ENCODE measurements around the gene IL20RA. TPM values are rescaled to one million over a fixed set of nuclear protein-coding genes. Genes with fewer than 3 reads are reported as not detected.
"Not testable (repeated sequence)": the region's sequence is repeated elsewhere in the genome, so short reads cannot be mapped to it uniquely, and the experiment has no call there.

IL20RA gene
- total RNA-seq, 1 experiment from 2014 or later: 3.1 TPM

DNA sequence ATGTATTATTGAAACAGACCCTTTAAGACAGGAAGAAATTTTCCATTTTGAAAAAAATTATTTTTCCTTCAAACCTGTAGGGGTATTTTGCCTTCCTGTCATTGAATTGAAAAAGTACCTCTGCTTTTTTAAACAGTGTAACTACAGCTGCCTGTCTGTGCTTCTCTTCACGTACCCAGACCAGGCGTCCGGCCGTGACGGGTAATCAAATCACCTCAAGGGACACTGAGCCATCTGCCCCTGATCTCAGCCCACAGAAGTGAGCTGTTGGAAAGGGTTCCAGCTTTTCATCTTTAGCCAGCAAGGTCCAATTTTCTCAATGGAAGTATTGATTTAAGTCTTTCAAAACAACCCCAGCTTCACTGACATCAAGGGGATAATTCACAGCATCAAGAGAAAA lies 64.7 kb downstream of the IL20RA start:
- Mint-ChIP-seq H3K27ac (ENCODE audit: unreplicated experiment) (no peak overlapping the region), H3K4me3 (ENCODE audit: low read depth, unreplicated experiment) (no peak overlapping the region), H3K4me1 (ENCODE audit: low read depth, unreplicated experiment) (no peaks in the 10 kb centered on the region), H3K36me3 (ENCODE audit: insufficient read depth, unreplicated experiment) (no peaks in the 10 kb centered on the region), H3K9me3 (ENCODE audit: low read depth, unreplicated experiment) (no peaks in the 10 kb centered on the region), H3K27me3 (ENCODE audit: unreplicated experiment) (no peaks in the 10 kb centered on the region)
- no peak for DNase-seq
- CTCF ChIA-PET: no interaction called here
- intact Hi-C loops (cut with micrococcal nuclease; ENCODE audit: unreplicated experiment): no loop called here
- no TSS peak for BruUV-seq (replicated peaks)
- TF ChIP-seq, protein P1, sequence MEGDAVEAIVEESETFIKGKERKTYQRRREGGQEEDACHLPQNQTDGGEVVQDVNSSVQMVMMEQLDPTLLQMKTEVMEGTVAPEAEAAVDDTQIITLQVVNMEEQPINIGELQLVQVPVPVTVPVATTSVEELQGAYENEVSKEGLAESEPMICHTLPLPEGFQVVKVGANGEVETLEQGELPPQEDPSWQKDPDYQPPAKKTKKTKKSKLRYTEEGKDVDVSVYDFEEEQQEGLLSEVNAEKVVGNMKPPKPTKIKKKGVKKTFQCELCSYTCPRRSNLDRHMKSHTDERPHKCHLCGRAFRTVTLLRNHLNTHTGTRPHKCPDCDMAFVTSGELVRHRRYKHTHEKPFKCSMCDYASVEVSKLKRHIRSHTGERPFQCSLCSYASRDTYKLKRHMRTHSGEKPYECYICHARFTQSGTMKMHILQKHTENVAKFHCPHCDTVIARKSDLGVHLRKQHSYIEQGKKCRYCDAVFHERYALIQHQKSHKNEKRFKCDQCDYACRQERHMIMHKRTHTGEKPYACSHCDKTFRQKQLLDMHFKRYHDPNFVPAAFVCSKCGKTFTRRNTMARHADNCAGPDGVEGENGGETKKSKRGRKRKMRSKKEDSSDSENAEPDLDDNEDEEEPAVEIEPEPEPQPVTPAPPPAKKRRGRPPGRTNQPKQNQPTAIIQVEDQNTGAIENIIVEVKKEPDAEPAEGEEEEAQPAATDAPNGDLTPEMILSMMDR (IDR thresholded peaks at IDR 0.05; ENCODE audit: unreplicated experiment): no peak

DNA sequence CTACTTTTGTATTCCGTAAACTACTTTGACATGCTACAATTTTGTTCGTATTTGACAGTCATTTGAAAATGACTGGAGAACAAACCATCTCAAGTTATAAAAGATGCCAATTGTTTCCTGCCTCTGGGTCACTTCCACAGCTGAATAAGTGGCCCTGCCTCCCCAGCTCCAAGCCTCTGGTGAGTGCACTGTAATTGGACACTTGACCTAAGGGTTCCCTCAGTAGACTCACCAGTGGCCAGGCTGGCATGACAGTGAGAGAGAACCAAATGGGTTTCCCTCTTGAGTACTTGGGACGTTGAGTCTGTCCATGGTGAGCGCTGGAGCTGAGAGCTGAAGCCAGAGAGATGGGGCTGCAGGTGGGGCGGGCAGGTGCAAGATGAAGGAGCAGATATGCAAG lies 65.6 kb downstream of the IL20RA start:
- H3K4me1 Mint-ChIP-seq (ENCODE audit: low read depth, unreplicated experiment): no peaks in the 10 kb centered on the region
- no TSS peak for BruUV-seq (replicated peaks)
- no peaks in the 10 kb centered on the region for H3K9me3 Mint-ChIP-seq (ENCODE audit: low read depth, unreplicated experiment)
- CTCF ChIA-PET: no interaction called here
- no peaks in the 10 kb centered on the region for H3K36me3 Mint-ChIP-seq (ENCODE audit: insufficient read depth, unreplicated experiment)
- DNase-seq: no peak
- H3K27me3 Mint-ChIP-seq (ENCODE audit: unreplicated experiment): no peaks in the 10 kb centered on the region
- no peak overlapping the region for H3K27ac Mint-ChIP-seq (ENCODE audit: unreplicated experiment)
- no peak overlapping the region for H3K4me3 Mint-ChIP-seq (ENCODE audit: low read depth, unreplicated experiment)
- intact Hi-C loops (cut with micrococcal nuclease; ENCODE audit: unreplicated experiment): no loop called here
- TF ChIP-seq, protein P1 (IDR thresholded peaks at IDR 0.05; ENCODE audit: unreplicated experiment): no peak

GRCh38 chr6:136977075-136977474 lies 67.7 kb downstream of the IL20RA start:
- BruUV-seq (replicated peaks): no TSS peak
- H3K4me1 Mint-ChIP-seq (ENCODE audit: low read depth, unreplicated experiment): no peaks in the 10 kb centered on the region
- no peak overlapping the region for H3K27ac Mint-ChIP-seq (ENCODE audit: unreplicated experiment)
- no peaks in the 10 kb centered on the region for H3K27me3 Mint-ChIP-seq (ENCODE audit: unreplicated experiment)
- DNase-seq: no peak
- H3K36me3 Mint-ChIP-seq (ENCODE audit: insufficient read depth, unreplicated experiment): no peaks in the 10 kb centered on the region
- intact Hi-C loops (cut with micrococcal nuclease; ENCODE audit: unreplicated experiment): no loop called here
- CTCF ChIA-PET: interaction anchor here (0.6 kb wide), 1 partner anchor 16 kb away, joined by 6 read pairs; no protein-coding TSS in a partner anchor
- H3K4me3 Mint-ChIP-seq (ENCODE audit: low read depth, unreplicated experiment): no peak overlapping the region
- TF ChIP-seq, protein P1 (IDR thresholded peaks at IDR 0.05; ENCODE audit: unreplicated experiment): no peak
- no peaks in the 10 kb centered on the region for H3K9me3 Mint-ChIP-seq (ENCODE audit: low read depth, unreplicated experiment)

GRCh38 chr6:136975089-136975715 lies 69.6 kb downstream of the IL20RA start:
- DNase-seq: no peak
- Mint-ChIP-seq H3K27ac (ENCODE audit: unreplicated experiment) (no peak overlapping the region), H3K4me3 (ENCODE audit: low read depth, unreplicated experiment) (no peak overlapping the region), H3K9me3 (ENCODE audit: low read depth, unreplicated experiment) (no peaks in the 10 kb centered on the region), H3K27me3 (ENCODE audit: unreplicated experiment) (no peaks in the 10 kb centered on the region), H3K4me1 (ENCODE audit: low read depth, unreplicated experiment) (no peaks in the 10 kb centered on the region), H3K36me3 (ENCODE audit: insufficient read depth, unreplicated experiment) (no peaks in the 10 kb centered on the region)
- intact Hi-C loops (cut with micrococcal nuclease; ENCODE audit: unreplicated experiment): no loop called here
- no TSS peak for BruUV-seq (replicated peaks)
- CTCF ChIA-PET: no interaction called here
- TF ChIP-seq, protein P1 (IDR thresholded peaks at IDR 0.05; ENCODE audit: unreplicated experiment): no peak

DNA sequence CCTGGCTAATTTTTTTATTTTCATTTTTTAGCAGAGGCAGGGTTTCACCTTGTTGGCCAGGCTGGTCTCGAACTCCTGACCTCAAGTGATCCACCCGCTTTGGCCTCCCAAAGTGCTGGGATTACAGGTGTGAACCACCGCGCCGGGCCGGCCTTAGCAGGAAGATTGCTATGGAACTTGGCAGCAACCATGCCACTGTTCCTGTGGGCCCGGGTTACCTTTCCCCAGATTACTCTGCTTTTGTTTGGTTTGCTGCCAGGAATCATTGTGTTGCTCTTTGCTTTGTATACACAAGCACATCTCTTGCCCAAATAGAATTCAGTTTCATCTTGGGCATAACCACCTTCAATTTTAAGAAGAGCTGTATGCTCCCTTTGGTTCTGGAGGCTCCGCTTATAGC lies 71.0 kb downstream of the IL20RA start:
- BruUV-seq (replicated peaks); H3K27me3 Mint-ChIP-seq (ENCODE audit: unreplicated experiment); H3K36me3 Mint-ChIP-seq (ENCODE audit: insufficient read depth, unreplicated experiment); H3K4me3 Mint-ChIP-seq (ENCODE audit: low read depth, unreplicated experiment); intact Hi-C loops (cut with micrococcal nuclease; ENCODE audit: unreplicated experiment); DNase-seq; H3K9me3 Mint-ChIP-seq (ENCODE audit: low read depth, unreplicated experiment); CTCF ChIA-PET; H3K4me1 Mint-ChIP-seq (ENCODE audit: low read depth, unreplicated experiment); H3K27ac Mint-ChIP-seq (ENCODE audit: unreplicated experiment): not testable (repeated sequence)
